Activated CD4-positive, alpha-beta memory T cell treated with anti-CD3 and anti-CD28 coated beads for 36 hours (primary cell): ENCODE data around the gene SLC6A12. TPM values are rescaled to one million over a fixed set of nuclear protein-coding genes. Genes with fewer than 3 reads are reported as not detected.
A peak's percentile ranks its signal among the peaks of the same experiment; 100 is the strongest.

Experiments used
- CTCF ChIA-PET: fragments of 350-600 bp; sonication (Branson Sonifier 250); formaldehyde crosslinking; loops from one replicate; lab custom pipeline; 2021; ENCODE audit warnings: antibody characterized with exemption, inconsistent platforms; lab: Charles Lee
- POLR2A ChIA-PET: fragments of 350-600 bp; sonication (Branson Sonifier 250); formaldehyde crosslinking; loops from one replicate; lab custom pipeline; 2021; ENCODE audit warnings: antibody characterized with exemption; lab: Charles Lee
- DNase-seq: peaks from one replicate; pipeline ENCODE4 v3.0.0-alpha.2; 2020
- H3K27ac Mint-ChIP-seq: one replicate; pipeline ENCODE4 v1.8.0; 2021; ENCODE audit warnings: mixed read lengths
- H3K27me3 Mint-ChIP-seq: one replicate; pipeline ENCODE4 v1.8.0; 2021; ENCODE audit warnings: mixed read lengths
- H3K36me3 Mint-ChIP-seq: one replicate; pipeline ENCODE4 v1.8.0; 2021; ENCODE audit warnings: mixed read lengths
- H3K4me1 Mint-ChIP-seq: one replicate; pipeline ENCODE4 v1.8.0; 2021; ENCODE audit warnings: low read depth, mixed read lengths
- H3K4me3 Mint-ChIP-seq: one replicate; pipeline ENCODE4 v1.8.0; 2021; ENCODE audit warnings: mild to moderate bottlenecking, mixed read lengths
- H3K9me3 Mint-ChIP-seq: one replicate; pipeline ENCODE4 v1.8.0; 2021; ENCODE audit warnings: mixed read lengths
- intact Hi-C: fragments of 100-400 bp; cut with micrococcal nuclease; formaldehyde crosslinking; loops from one replicate; pipeline ENCODE4 v1.15.1; 2023
- total RNA-seq, 2 experiments: library from RNA; stranded (reverse); gene quantifications; one replicate each; pipeline ENCODE4 v1.2.3, GENCODE V29; 2021

The SLC6A12 gene
- total RNA-seq, 2 experiments from 2014 or later: 0.43 TPM; not detected in 1

DNA sequence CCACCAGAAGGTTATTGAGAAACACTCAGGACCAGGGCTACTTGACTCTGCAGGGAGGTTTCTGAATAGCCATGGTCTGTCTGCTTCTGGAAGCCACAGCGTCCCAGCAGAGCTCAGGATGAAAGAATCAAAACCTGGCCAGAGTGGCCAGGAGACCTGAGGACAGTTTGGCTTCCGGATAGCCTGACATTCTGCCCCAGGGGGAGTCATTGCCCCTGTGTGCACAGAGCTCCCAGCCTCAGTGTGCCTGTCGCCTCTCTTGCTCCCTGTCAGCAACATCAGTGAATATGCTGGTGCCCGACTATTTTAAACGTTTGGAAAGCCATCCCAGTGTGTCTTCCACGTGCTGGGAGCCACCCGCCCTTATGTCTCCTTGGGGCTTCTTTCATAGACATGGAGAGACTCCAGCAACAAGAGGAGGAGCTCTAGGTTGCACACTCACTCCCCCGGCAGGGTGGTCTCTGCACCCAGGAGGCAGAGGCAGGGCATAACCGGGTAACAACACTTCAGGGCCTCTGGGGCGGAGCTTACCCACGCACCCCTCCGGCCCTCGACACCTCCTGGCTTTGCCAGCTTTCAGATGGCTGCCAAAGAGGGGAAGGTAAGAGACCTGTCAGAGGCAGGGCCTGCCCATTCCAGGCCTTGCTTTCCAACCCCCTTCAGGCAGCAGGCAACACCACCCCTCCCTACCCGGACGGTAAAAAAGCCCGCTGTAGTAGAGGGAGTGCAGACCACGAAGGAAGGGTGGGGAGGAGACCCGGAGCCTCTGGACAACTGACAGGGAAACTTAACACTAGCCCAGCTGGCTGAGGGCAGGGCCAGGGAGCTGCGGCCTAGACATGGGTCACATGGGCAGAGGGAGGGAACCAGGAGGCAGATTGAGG is 19.0 kb upstream of the SLC6A12 start:
- ChIA-PET CTCF (interaction anchor here (0.8 to 2.3 kb wide), 3 partner anchors 10 to 21 kb away, joined by 3 to 8 read pairs (median 3); no protein-coding TSS in a partner anchor), POLR2A (no interaction called here)
- Mint-ChIP-seq H3K36me3 (peaks cover 4% of the 10 kb centered on the region), H3K4me1 (no peaks in the 10 kb centered on the region), H3K27ac (no peak overlapping the region), H3K27me3 (peaks cover 3% of the 10 kb centered on the region), H3K4me3 (no peak overlapping the region), H3K9me3 (peaks cover 18% of the 10 kb centered on the region)
- no peak for DNase-seq
- intact Hi-C loops: no loop called here

DNA sequence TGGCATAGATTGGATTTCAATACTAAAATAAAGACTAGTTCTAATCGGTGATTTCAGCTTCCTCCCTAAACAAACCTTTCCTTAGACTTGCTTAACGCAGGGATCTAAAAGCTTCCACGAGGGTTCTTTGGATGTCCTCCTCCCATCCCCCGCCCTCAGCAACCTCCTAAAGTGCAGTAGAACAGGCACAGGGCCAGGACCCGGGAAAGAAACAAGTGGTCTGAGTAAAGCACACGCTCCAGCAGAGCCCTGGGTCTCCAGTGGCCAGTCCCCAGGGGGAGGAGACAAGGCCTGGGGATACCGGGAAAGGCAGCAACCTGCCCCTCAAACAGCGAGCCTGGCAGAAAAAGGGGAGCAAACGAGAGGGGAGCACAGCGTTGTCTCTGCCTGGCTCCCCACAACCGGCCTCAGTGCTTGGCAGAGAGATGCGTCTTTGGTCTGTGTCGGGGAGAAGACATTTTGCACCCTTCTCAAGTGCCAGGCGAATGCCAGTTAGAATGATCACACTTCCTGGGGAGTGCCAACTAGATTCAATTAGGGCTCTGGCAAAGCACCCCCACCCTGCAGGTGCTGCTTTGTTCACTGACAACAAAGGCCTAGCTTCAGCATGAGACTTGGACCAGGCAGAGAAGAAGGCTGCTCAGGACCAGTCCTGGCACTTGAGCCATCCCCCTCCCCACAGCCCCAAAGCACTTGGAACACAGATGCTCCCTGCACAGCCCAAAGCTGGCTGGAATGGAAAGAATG is 17.1 kb upstream of the SLC6A12 start:
- DNase-seq: no peak
- intact Hi-C loops: no loop called here
- H3K36me3 Mint-ChIP-seq: peaks cover 3% of the 10 kb centered on the region
- ChIA-PET CTCF (interaction anchor here (0.6 to 1.6 kb wide), 2 partner anchors 11 to 14 kb away, joined by 4 to 7 read pairs; no protein-coding TSS in a partner anchor), POLR2A (no interaction called here)
- H3K4me3 Mint-ChIP-seq: no peak overlapping the region
- peaks cover 11% of the 10 kb centered on the region for H3K9me3 Mint-ChIP-seq
- H3K27me3 Mint-ChIP-seq: peaks cover 5% of the 10 kb centered on the region
- H3K27ac Mint-ChIP-seq: no peak overlapping the region
- no peaks in the 10 kb centered on the region for H3K4me1 Mint-ChIP-seq

DNA sequence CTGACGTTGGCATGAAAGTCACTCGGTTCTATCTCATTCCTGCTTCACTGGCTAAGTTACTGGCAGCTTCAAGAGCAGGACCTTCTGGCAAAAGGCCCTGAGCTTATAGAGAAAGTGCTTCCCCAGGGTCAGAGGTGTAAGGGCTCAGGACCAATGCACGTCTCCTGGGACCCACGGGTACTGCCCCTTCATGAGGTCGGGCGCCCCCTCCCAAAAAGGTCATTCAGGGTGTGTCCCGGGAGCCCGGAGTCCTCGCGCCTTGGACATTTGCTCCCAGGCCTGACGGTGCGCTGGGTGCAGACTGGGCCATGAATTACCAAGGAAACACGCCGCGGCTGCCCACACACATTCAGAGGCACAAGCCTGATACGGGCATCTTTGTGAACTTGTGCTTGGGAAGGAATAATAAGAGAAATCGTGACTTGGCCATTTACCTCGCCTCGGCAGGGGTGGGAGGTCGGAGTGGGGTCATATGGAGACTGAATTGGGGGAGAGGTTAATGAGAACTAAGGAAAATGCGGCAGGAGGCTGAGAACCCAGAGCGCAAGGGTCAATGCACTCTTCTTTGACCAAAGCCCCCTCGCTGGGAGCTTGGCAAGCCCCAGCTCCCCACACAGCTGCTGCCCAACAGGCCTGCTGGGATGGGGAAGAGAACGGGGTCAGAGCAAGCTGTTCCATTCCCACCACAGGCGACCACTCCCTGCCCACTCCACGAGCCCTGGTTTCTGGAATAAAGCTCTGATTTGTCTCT is 15.7 kb upstream of the SLC6A12 start:
- POLR2A ChIA-PET: interaction anchor here (1.2 kb wide), 1 partner anchor 17 kb away, joined by 3 read pairs; no protein-coding TSS in a partner anchor

GRCh38 chr12:228846-229200 is 14.9 kb upstream of the SLC6A12 start:
- Mint-ChIP-seq H3K9me3 (no peaks in the 10 kb centered on the region), H3K27me3 (peaks cover 5% of the 10 kb centered on the region), H3K4me3 (no peak overlapping the region), H3K36me3 (no peaks in the 10 kb centered on the region), H3K27ac (no peak overlapping the region), H3K4me1 (no peaks in the 10 kb centered on the region)
- POLR2A ChIA-PET: no interaction called here
- intact Hi-C loops: no loop called here
- DNase-seq: no peak
- CTCF ChIA-PET: no interaction called here

More for the DNA sequence above, 15.7 kb upstream of the SLC6A12 start:
- H3K27ac Mint-ChIP-seq: no peak overlapping the region
- H3K4me3 Mint-ChIP-seq: no peak overlapping the region
- H3K9me3 Mint-ChIP-seq: no peaks in the 10 kb centered on the region
- no peak for DNase-seq
- CTCF ChIA-PET: interaction anchor here (1.6 kb wide), 1 partner anchor 10 kb away, joined by 7 read pairs; no protein-coding TSS in a partner anchor
- H3K4me1 Mint-ChIP-seq: no peaks in the 10 kb centered on the region
- intact Hi-C loops: no loop called here
- H3K36me3 Mint-ChIP-seq: no peaks in the 10 kb centered on the region
- peaks cover 5% of the 10 kb centered on the region for H3K27me3 Mint-ChIP-seq

DNA sequence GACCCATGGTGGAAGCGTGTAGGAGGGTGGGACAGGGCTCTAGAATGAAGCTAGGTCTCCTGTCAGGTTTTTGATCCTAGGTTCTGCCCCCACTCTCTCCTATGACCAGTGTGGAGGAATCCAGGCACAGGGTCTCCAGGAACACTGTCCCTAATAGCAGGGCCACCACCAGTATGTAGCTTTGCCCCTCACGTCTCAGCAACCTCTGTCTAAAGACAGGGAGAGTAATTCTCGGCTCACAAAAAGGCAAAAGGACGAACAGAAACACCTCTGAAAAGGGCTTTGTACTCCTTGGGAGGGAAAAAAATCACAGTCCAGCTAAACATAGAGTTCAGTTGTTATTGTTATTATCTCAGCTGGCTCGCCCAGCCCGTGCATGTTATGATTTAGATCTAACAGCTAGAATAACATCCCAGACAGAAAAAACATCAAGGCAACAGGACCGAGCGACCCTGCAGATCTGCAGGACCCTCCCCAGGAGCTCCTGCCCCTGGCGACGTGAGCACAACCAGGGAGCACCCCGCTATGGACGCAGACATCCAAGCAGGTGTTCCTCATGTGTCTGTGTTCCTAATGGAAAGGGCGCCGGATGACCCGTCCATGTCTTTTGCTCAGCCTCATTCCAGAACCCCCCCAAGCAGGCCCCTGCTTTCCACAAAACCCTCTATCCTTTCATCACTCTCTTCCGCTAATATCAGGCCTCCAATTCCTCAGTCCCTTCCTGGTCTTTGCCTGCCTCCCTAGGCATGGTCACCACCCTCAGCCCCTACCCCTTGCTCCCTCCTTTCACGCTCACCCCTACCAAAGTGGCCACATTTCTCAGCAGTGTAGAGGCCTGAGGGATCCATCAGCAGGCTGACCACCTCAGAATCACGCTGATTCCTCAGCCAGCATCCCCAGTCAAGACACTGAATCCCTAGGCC is 14.2 kb upstream of the SLC6A12 start:
- Mint-ChIP-seq H3K36me3 (no peaks in the 10 kb centered on the region), H3K4me1 (no peaks in the 10 kb centered on the region), H3K9me3 (no peaks in the 10 kb centered on the region), H3K4me3 (no peak overlapping the region), H3K27me3 (peaks cover 5% of the 10 kb centered on the region), H3K27ac (no peak overlapping the region)
- intact Hi-C loops: no loop called here
- no peak for DNase-seq
- ChIA-PET CTCF (no interaction called here), POLR2A (no interaction called here)

DNA sequence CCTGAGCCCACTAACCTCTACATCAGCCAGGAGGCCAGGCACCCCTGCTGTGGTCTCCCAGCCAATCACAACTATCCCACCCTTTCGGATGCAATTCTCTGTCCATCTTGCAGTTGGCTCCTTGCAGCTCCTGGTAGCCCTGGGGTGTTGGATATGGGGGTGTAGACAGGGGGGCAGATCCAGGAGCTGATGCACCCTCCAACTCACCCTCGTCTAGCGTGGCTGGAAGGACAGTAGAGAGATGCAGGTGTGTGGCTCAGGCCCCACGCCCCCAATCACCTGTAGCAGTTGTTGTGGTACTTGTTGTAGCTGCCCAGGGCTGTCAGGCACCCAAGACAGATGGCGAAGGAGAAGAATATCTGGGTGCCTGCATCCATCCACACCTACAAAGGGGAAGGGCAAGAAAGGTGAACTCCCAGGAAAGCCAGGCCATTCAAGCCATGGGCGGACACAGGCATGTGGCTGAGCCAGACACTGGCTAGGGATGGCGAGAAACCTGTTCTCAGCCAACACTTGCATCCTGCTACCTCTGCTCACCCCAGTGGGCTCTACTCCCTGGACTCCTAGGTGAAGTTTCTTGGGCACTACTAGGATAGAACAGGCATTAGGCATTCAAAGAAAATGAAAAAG is 13.4 kb upstream of the SLC6A12 start:
- H3K36me3 Mint-ChIP-seq: no peaks in the 10 kb centered on the region
- ChIA-PET POLR2A (no interaction called here), CTCF (interaction anchor here (0.5 kb wide), 1 partner anchor 20 kb away, joined by 3 read pairs; no protein-coding TSS in a partner anchor)
- no peak for DNase-seq
- H3K27me3 Mint-ChIP-seq: peaks cover 5% of the 10 kb centered on the region
- H3K27ac Mint-ChIP-seq: no peak overlapping the region
- H3K9me3 Mint-ChIP-seq: no peaks in the 10 kb centered on the region
- H3K4me1 Mint-ChIP-seq: no peaks in the 10 kb centered on the region
- intact Hi-C loops: no loop called here
- no peak overlapping the region for H3K4me3 Mint-ChIP-seq

DNA sequence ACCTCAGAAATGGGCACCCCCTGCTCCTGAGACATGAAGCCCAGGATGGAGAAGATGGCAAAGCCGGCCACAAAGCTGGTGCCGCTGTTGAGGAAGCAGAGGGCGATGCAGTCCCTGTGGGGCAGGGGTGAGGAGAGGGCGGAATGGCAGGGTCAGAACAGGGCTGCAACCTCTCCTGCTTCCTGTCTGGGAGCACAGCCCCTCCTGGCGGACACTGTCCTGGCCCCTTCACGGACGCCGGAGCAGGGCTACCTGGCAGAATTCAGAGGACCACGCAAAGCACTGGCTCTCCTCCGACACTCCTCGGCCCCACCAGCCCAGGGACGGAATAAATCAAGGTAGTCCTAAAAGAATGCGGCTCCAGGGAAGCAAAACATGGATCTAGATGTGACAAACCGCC is 12.4 kb upstream of the SLC6A12 start:
- DNase-seq: no peak
- CTCF ChIA-PET: no interaction called here
- Mint-ChIP-seq H3K27me3 (peaks cover 5% of the 10 kb centered on the region), H3K36me3 (no peaks in the 10 kb centered on the region), H3K9me3 (no peaks in the 10 kb centered on the region), H3K4me1 (no peaks in the 10 kb centered on the region), H3K27ac (no peak overlapping the region), H3K4me3 (no peak overlapping the region)
- POLR2A ChIA-PET: no interaction called here
- intact Hi-C loops: no loop called here

DNA sequence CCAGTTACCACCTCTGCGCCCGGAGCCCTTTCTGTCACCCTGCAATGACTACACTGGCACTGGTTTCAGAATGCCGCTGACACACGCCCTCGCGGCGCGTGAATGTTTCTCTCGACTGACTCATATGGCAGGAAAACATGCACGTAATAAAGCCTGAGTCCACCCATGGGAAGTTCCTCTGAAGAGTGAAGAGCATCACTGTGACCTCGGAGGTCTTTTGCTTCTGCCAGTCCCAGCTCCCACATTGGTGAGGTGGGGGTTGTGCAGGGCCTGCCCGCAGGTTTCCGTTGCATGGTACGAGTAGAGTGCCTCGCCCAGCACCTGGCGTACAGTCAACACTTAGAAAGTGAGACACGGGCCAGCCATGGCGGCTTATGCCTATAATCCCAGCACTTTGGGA is 11.1 kb upstream of the SLC6A12 start:
- no peak overlapping the region for H3K4me3 Mint-ChIP-seq
- peaks cover 5% of the 10 kb centered on the region for H3K27me3 Mint-ChIP-seq
- no peaks in the 10 kb centered on the region for H3K4me1 Mint-ChIP-seq

DNA sequence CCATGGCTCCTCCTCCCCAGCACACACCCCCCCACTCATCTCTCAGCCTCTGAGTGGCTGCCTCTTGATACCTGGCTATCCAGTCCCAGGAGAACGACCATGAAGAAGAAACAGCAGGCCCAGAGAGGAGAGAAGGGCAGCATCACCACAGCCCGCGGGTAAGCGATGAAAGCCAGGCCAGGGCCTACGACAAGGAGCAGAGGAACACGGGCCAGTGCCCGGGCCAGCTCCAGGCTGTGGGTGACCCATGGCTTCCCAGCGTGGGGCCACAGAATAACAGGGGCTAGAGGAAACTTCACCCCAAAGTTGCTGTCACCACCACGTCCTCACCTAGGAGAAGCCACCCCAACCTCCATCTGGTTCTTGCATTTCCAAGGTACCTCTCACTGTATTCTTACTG is 10.4 kb upstream of the SLC6A12 start:
- CTCF ChIA-PET: no interaction called here
- intact Hi-C loops: no loop called here
- H3K4me3 Mint-ChIP-seq: no peak overlapping the region

More for the DNA sequence above, 11.1 kb upstream of the SLC6A12 start:
- Mint-ChIP-seq H3K36me3 (no peaks in the 10 kb centered on the region), H3K27ac (no peak overlapping the region), H3K9me3 (no peaks in the 10 kb centered on the region)
- DNase-seq: peak; percentile 22
- ChIA-PET POLR2A (no interaction called here), CTCF (no interaction called here)
- intact Hi-C loops: no loop called here

DNA sequence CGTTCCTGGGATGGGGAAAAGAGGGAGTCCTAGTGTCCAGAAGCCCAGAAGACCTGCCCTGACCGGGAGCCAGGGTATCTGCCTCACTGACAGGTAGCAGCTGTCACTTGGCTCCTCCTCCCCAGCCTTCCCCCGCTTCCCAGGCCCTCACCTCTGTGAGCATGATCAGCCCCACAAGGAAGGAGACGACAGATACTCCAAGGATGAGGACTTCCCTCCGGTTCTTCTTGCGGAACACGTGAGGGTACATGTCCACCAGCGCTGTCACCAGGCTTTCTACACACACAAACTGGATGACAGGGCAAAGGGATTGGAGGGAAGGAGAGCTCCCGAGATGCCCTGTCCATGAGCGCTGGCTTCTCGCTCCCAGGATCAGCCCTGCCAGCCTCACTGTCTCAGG is 9.9 kb upstream of the SLC6A12 start:
- peaks cover 5% of the 10 kb centered on the region for H3K27me3 Mint-ChIP-seq
- no peaks in the 10 kb centered on the region for H3K4me1 Mint-ChIP-seq
- intact Hi-C loops: no loop called here
- no peak overlapping the region for H3K27ac Mint-ChIP-seq
- POLR2A ChIA-PET: no interaction called here
- DNase-seq: no peak
- CTCF ChIA-PET: no interaction called here
- no peaks in the 10 kb centered on the region for H3K9me3 Mint-ChIP-seq
- no peak overlapping the region for H3K4me3 Mint-ChIP-seq
- no peaks in the 10 kb centered on the region for H3K36me3 Mint-ChIP-seq

More for the DNA sequence above, 10.4 kb upstream of the SLC6A12 start:
- peaks cover 5% of the 10 kb centered on the region for H3K27me3 Mint-ChIP-seq
- H3K36me3 Mint-ChIP-seq: no peaks in the 10 kb centered on the region
- POLR2A ChIA-PET: no interaction called here
- H3K4me1 Mint-ChIP-seq: no peaks in the 10 kb centered on the region
- H3K27ac Mint-ChIP-seq: no peak overlapping the region
- DNase-seq: no peak
- no peaks in the 10 kb centered on the region for H3K9me3 Mint-ChIP-seq

DNA sequence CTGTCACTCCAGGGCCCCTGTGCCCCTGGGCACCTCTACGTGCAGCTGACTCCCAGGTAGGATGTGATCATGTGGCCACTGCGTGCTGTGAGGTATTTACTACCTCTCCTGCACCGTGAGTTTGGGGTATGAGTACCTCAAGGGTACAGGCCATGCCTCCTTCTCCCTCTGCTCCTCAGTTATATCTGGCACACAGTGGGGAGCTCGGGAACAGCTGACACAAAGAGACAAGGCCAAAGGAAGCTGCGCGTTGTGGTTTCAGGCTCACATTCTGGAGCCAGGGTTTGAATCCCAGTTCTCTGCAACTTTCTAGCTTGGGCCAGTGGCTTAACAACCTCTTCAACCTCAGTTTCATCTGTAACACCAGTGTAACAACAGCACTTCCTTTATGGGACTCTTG is 7.8 kb upstream of the SLC6A12 start:
- Mint-ChIP-seq H3K27me3 (peaks cover 2% of the 10 kb centered on the region), H3K4me1 (no peaks in the 10 kb centered on the region), H3K27ac (no peak overlapping the region), H3K9me3 (no peaks in the 10 kb centered on the region), H3K4me3 (no peak overlapping the region), H3K36me3 (no peaks in the 10 kb centered on the region)
- ChIA-PET POLR2A (no interaction called here), CTCF (no interaction called here)
- intact Hi-C loops: no loop called here
- no peak for DNase-seq
